Measurements from ENCODE around the gene CNTN5.

The CNTN5 gene

DNA sequence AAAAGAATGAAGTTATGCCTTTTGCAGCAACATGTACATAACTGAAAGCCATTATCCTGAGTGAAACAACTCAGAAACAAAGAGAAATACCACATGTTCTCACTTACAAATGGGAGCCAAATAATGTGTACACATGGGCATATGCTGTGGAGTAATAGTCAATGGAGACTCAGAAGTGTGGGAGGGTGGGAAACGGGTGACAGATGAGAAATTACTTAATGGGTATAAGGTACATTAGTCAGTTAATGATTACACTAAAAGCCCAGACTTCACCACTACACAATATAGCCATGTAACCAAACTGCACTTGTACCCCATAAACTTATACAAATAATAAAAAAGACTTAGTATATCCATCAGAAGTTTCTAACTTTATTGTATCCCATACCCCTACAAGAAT, 992.3 kb downstream of the CNTN5 start:
- DNase-seq (ENCODE audit: low read depth in 2 of 2, low spot score in 1 of 2): no peak

DNA sequence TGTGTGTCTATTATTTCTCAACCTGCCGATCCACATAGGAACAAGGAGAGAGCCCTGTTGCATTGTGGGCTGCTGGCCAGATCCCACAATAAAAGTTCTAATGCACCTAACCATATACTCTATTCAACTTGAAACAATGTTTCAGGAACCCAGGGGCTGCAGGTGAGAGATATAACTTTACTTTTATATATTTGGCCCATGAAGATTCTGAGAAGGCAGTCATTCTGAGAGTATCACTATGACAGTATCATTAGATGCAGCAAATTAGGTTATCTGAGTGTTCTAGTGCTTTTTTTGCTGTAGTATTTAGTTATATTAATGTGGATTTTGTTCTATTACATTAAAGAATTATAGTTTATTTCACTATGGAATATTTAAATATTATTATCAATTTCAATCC, 1011.2 kb downstream of the CNTN5 start:
- no peak for DNase-seq (ENCODE audit: low read depth in 2 of 2, low spot score in 1 of 2)

DNA sequence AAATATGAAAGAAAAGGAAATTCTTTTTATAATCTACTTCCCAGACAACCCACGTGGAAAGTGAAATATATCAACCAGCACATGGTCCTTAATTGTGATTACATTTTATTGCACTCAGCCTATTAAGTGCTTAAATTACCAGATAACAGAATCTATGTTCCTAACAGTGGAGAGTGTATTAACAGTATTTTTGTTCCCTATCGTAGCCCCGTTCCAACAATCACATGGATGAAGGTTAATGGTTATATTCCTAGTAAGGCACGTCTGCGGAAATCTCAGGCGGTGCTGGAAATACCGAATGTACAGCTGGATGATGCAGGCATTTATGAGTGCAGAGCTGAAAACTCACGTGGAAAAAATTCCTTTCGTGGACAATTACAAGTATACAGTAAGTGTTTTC, 1040.3 kb downstream of the CNTN5 start:
- DNase-seq (ENCODE audit: low read depth in 2 of 2, low spot score in 1 of 2): no peak

DNA sequence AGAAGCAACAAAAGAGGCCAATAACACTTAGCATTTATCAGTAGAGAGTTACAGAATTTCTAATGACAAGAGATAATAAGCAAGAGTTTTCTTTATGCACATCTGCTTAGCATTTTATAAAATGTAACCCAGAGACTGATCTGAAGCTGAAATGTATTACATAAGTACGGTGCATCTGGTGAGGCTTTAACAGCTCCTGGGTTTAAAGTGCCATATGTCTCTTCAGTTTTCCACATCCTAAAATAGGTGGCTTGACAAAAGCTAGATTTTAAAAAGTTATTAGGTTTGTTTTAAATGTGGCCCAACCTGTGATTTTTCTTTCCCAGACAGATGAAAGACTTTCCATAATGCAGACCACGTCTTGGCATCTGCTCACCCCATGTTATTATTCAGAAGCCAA, 1045.7 kb downstream of the CNTN5 start:
- no peak for DNase-seq (ENCODE audit: low read depth in 2 of 2, low spot score in 1 of 2)

DNA sequence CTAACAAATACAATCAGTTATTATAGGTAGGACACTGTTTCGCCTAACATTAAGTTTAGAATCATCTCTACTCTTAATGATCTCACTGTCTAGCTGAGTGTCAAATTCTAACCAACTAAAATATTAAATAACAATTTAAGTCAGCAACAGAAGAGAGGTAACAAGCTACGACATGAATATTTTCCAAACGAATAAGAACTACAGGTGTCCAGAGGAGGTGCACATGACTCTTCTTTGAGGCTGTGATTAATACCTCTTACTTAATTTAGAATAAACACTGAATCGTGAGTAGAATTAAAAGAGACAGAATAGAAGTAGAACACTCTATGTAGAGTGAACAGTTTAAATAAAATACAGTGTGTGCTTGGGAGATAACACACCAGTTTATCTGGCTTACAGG, 1047.4 kb downstream of the CNTN5 start:
- no peak for DNase-seq (ENCODE audit: low read depth in 2 of 2, low spot score in 1 of 2)

DNA sequence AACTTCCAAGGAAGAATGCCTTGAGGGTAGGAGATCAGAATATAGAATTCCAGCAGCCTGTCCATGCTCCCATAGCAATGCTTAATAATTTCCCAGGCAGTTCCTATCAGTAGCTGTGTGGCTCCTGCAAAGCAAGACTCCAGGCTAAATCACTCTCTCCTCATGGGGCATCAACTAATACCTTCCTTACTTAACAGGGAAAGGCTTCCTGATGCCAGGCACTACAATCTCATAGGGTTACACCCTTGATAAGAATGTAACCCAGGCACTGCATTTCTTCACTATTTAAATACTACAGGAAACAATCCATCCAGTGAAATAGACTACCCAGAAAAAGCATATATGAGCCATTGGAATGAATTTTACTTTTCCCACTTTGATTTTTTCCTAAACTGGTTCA, 1051.4 kb downstream of the CNTN5 start:
- no peak for DNase-seq (ENCODE audit: low read depth in 2 of 2, low spot score in 1 of 2)

DNA sequence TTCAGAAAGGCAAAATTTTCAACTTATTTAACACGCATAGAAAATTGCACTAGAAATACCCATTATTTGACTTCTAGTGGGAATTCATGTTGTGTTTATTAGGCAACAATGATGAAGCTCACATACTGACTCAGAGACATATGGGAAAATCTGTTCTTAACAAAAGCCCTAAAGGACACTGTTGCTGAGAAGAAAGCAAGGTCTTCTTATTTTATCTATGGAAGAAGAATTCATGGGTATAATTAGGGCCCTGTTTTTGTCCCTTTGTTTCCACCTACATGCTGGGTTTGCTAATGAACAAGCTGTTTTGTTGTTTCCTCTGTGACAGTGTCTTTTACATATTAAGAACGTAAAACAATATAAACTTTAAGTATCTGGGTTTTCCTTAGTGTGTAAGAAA, 1059.6 kb downstream of the CNTN5 start:
- no peak for DNase-seq (ENCODE audit: low read depth in 2 of 2, low spot score in 1 of 2)

DNA sequence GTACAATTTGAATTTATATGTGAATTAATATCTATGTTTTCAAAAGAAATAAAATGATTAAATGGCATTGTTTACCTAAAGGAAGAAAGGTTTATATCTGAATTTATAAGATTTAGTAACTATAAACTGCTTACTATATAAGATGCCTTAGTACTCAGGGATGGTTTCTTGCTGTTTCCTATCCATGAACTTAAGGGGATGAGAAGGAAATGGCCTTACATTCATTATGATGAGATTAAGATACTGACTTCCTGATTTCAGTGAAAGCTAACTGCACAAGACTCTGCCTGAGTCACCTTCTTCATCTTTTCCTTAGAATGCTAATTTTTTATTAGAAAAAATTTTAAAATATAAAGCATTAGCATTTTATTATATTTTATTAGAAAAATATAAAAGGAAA, 1060.1 kb downstream of the CNTN5 start:
- no peak for DNase-seq (ENCODE audit: low read depth in 2 of 2, low spot score in 1 of 2)

DNA sequence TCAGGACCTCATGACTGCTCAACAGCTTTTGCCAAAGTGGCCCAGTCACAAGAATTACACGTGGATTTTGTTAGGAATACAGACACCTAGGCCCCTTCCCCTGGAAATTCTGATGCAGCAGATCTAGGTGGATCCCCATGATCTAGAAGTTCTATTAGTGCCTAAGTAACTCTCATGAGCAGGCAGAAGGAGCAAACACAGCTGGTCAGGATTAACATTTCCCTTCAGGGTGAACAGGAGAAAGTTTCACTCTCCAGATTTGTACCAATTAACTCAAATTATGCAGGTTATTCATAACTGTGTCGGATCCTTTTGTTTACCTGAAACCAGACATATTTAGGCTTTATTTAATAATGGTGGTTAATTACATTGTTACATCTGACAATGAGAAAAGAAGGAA, 1072.9 kb downstream of the CNTN5 start:
- DNase-seq (ENCODE audit: low read depth in 2 of 2, low spot score in 1 of 2): no peak

DNA sequence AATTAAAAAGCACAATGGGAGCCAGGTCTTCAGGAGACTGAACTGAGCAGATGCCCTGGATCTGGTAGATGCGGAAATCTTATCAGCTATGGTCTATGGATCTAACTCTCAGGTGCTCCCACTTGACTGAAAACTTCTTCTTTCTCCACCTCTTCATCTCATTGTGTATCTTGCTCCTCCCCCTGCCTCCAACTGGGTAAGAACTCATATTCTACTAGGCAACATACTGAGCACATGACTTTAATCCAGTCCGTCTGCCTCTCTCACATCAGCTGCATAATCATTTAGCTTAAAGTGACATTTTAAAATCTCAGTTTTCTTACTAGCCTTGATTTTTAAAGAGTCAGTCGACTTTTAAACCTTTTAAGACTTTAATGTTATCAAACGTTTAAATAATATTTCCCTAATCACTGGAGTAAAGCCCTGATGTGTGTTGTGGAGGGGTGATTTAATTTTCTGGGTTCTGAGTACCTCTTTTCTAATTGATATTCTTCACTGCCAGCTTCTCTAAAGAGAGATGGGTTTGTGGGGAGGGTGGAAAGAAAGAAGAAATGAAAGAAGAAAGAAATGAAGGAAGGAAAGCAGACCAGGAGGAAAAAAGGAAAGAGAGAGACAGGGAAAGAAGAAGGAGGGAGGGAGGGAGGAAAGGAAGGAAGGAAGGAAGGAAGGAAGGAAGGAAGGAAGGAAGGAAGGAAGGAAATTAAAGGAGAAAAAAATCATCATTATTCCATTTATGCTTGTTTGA, 1073.5 kb downstream of the CNTN5 start:
- DNase-seq (ENCODE audit: low read depth in 2 of 2, low spot score in 1 of 2): no peak

DNA sequence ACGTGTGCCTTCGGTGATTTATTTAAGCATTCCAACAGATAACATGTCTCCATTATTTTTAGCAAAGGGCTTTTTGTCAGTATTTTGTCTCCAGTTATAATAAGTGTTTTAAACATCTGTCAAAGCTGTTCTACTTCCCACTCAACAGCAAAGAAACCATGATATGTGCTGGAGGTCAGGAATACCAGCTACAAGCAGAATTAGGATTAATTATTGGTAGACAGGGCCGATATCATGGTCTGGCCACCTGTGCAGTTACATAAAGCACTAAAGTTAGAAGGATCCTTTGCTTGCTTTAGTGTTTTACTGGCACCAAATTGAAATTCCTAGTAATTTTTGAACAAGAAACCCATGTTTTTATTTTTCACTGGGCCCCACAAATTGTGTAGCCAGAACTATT, 1075.1 kb downstream of the CNTN5 start:
- no peak for DNase-seq (ENCODE audit: low read depth in 2 of 2, low spot score in 1 of 2)

GRCh38 chr11:100098560-100098959, 1077.8 kb downstream of the CNTN5 start:
- DNase-seq (ENCODE audit: low read depth in 2 of 2, low spot score in 1 of 2): no peak

DNA sequence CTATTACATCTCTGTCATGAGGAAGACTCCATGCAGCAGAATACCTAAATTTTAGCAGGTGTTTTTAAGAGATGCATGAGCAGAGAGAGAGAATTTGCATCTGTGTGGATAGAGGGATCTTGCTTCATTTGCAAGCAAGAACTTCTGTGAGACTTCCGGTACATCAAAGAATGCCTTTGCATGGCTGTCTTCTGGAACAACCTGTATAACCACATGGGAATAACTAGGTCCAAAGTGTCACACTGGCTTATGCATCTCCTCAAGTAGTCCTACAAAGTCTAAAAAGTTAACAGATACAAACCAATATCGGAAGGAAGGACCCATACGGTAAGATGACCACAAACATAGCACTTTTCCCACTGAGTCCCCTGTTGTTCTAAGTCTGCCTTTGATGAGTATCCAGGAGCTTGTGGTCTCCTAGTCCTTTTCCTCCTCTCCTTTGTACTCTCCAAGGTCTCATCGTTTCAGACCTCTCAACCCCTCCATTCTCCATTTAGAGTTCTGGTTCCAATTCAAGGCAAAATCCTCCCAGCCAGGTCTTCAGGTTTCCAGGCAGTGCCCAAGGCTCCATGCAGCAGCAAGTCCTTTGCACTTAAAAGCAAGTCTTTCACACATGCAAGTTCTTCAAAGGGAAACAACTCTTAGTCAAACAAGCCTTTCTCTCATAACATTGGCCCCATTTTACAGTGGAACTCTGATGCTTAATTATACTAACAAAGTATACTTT, 1084.7 kb downstream of the CNTN5 start:
- no peak for DNase-seq (ENCODE audit: low read depth in 2 of 2, low spot score in 1 of 2)

DNA sequence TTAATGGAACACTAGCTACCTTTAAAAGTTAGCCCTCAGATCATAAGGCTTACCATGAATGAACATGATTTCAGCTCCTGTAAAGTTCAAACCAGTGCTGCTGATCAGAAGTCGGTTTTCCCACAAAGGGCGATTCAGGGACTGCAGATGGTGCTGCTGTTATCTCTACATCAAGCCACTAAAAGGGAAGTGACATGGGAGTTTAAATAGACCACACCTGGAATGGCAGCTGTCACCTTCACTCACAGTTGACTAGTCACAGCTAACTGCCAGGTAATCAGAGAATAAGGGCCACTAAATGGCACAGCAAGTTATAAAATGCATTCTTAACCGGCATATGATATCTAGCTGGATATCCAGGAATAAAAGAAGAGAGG, 1085.2 kb downstream of the CNTN5 start:
- DNase-seq (ENCODE audit: low read depth in 2 of 2, low spot score in 1 of 2): no peak

GRCh38 chr11:100119176-100119575, 1098.4 kb downstream of the CNTN5 start:
- DNase-seq (ENCODE audit: low read depth in 2 of 2, low spot score in 1 of 2): no peak

GRCh38 chr11:100133114-100133513, 1112.4 kb downstream of the CNTN5 start:
- no peak for DNase-seq (ENCODE audit: low read depth in 2 of 2, low spot score in 1 of 2)

DNA sequence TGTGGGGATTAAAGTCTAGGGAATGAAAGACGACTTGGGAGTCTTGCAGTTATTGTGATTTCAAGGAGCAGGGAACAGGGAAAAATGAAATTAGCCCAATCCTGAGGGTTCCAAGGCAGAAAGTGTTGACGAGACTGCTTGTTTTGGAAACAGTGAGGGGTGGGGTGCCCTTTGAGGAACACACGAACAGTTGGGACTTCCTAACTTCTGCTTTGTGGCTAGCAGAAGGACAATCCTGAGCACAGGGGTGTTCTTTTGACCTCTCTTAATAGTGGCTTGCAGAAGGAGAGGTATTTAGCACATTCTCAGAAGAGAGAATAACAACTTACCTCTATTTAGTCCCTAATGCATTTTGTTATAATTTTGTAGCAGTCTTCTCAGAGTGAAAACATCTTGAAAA, 1120.5 kb downstream of the CNTN5 start:
- no peak for DNase-seq (ENCODE audit: low read depth in 2 of 2, low spot score in 1 of 2)

DNA sequence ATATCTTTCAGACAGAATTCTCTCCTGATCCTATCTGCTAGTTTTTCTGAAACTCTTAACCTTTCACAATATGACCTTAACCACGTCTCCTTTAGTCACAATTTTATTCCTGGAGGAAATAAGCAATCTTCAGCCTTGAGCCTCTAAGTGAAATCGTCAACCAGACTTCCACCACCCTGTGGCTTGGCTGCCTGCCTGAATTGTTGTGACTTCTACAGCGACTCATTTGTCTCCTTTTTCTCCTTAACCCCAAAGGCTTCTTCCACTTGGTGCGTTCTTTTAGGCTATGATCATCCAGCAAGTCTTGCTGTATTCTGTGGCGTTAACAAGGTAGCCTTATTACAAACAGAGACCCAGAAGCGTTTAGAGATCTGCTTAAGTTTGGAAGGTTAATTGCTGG, 1131.2 kb downstream of the CNTN5 start:
- no peak for DNase-seq (ENCODE audit: low read depth in 2 of 2, low spot score in 1 of 2)

GRCh38 chr11:100152766-100153165, 1132.0 kb downstream of the CNTN5 start:
- DNase-seq (ENCODE audit: low read depth in 2 of 2, low spot score in 1 of 2): no peak

DNA sequence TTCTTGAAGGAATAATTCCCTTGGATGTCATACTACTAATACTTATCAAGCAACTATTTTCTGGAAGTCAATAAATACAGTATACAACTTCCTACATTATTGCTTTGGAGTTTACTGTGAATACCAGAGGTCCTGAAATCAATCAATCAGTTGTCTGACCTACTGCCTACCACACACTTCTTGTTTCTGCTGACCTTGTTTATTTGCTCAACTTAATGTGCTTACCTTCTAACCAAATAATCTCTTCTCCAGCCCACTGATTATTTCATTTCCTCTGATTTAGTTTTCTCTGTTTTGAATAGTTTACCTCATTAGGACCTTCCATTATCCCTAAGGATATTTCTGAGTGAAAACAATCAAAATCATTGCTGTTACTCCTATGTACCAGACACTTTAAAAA, 1142.7 kb downstream of the CNTN5 start:
- DNase-seq (ENCODE audit: low read depth in 2 of 2, low spot score in 1 of 2): no peak

DNA sequence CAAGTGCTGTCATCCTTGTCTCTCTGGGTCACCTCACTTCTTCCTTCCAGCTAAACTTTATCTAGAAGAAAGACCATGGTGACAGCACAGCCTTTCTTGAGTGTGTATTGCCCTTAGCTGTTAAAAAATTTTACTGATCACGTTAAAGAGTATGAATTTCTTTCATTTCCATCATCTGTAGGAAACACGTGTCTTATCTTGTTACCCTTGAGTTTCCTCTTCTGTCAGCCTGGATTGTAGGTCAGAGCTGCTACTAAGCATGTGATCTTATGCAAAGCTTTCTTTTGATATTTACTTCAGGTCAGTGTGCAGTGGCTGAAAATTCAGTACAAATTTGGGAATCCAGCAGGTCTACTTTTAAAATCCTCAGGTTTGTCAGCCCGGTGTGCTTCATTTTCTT, 1154.1 kb downstream of the CNTN5 start:
- no peak for DNase-seq (ENCODE audit: low read depth in 2 of 2, low spot score in 1 of 2)

- DNase-seq (ENCODE audit: low read depth in 2 of 2, low spot score in 1 of 2): no peak
Observed at GRCh38 chr11:100176456-100176855, 1155.7 kb downstream of the CNTN5 start.

- DNase-seq (ENCODE audit: low read depth in 2 of 2, low spot score in 1 of 2): no peak
Observed at GRCh38 chr11:100177651-100178050, 1156.9 kb downstream of the CNTN5 start.

Measured in stimulated activated CD8-positive, alpha-beta memory T cell treated with anti-CD3 and anti-CD28 coated beads, Interleukin-4, amount 100 ng/mL, for 4 hours (primary cell).